Esophagus mucosa (tissue), 1 donor: ENCODE data around the gene PCNX2. TPM values are rescaled to one million over a fixed set of nuclear protein-coding genes. Genes with fewer than 3 reads are reported as not detected.

Source experiments
- ATAC-seq: fragments of 200-7000 bp; cut with Tn5 transposase; one replicate; pipeline ENCODE4 v1.9.1; 2020
- total RNA-seq: library from RNA; stranded (reverse); gene quantifications from one replicate; pipeline ENCODE4 v1.2.4, GENCODE V29; 2023
- donor health status: DM: yes; HTN: yes; CAD: no.

PCNX2 gene
- total RNA-seq, 1 donor from 2014 or later: 11.5 TPM

DNA sequence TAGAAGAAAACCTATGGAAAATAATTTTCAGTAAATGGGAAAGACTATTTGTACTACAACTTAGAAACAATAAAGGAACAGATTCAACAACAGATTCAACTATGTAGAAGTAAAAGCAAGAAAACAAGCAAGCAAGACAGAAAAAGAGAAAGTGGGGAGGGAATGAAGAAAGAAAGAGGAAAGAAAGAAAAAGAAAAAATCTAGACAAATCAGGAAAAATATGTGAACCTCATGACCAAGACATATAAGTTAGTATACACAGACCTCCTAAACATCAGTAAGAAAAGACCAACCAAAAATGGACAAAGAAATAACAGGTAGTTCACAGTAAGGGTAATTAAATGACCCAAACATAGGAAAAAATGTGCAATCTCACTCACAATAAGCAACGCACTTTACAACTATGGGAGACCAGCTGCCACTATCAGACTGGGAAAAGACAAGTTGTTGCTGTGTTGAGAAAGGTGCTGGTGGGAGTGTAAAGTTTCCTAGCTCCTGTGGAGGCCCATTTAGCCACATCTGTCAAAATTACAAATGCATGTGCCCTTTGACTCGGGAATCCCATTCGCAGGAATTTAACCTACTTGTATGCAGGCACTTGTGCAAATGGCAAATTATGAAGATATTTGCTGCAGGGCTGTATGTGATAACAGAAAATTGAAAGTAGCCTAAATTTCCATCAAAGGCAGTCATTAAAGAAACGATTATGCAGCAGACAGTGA is 18.1 kb upstream of the PCNX2 start:
- ATAC-seq: no peak

DNA sequence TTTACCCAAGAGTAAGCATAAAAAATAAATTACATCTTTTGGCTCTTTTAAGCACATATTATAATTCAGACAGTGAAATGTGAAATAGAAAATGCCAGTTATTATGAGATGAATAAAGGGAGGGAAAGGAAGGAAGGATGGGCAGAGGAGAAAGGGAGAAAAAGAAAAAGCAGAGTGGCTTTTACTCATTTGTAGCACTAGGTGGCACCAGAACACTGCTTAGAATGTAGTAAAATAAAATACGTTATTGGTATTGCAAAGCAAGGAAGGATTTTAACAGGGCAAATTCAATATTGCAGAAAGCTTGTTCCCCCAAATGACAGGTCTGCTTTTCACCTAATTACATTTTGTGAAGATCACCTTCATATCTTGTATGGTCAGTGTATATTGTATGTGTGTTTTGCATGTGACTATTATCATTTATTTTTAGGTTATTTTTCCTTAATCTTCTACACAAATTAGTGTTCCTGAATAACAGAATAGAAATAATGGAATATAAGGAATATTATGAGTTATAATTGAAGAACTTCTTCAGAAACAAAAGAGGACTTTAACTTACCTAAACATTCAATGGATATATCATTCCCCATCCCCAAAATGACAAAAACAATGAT is 9.1 kb upstream of the PCNX2 start:
- ATAC-seq: peak; percentile 52

DNA sequence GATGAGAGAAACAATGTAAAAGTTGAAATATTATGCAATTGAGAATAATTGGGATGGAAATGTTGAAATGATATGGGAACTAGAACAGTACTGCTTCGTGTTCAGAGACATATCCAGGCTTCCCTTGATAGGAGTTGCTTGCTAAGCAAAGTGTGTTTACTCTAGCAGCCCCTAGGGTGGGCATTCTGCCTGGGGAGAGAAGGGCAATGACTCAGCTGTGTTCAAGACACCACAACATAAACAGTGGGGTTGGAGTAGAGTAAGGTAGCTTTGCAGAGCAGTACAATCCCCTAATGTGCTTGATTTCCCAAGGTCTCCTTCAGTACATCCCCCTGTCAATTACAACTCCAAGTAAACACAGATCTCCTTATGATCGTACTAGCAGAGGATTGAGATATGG is 4.8 kb upstream of the PCNX2 start:
- ATAC-seq: no peak

GRCh38 chr1:233299450-233299849 is 3.9 kb upstream of the PCNX2 start:
- ATAC-seq: no peak

GRCh38 chr1:233295975-233296322 is 424 bp upstream of the PCNX2 start:
- ATAC-seq: no peak

- ATAC-seq: peak; percentile 62
Measured at GRCh38 chr1:233294913-233295236, 650 bp downstream of the PCNX2 start.

DNA sequence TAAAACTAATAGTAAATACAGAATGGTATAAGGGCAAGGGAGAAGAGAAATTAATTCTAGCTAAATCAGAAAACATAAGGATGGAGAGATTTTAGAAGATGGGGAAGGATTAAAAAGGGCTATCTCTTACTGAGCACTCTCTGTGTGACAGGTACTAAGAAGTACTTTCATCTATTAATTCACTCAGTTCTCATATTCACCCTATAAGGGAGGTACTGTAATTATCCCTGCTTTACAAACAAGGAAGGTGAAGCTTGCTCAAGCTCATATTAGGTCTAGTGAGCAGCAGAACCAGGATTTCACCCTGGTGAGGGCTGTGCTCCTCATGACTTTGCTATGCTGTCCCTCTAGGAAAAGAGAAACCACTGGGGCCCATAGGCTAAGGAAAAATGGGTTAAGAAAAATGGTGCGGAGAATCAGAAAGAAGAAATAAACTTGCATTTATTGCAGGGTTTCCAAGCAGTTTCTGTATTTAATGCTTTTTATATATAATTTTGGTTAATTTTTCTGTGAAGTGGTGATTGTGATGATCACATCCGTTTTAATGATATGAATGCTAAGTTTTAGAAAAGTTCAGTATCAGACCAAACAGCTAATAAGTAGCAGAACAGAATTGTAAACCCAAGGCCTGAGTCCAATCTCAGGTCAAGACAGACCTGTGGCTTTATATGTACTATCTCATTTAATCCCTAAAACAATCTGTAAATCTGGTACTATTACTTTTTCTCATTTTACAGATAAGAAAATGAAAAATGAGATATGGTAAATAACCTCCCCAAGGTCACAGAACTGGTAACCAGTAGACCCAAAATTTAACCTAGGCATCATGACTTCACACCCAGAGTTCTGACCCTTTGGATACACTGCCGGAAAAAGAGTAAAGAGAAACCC is 1.7 kb downstream of the PCNX2 start:
- ATAC-seq: no peak

GRCh38 chr1:233290396-233291034 is 5.0 kb downstream of the PCNX2 start:
- ATAC-seq: no peak

DNA sequence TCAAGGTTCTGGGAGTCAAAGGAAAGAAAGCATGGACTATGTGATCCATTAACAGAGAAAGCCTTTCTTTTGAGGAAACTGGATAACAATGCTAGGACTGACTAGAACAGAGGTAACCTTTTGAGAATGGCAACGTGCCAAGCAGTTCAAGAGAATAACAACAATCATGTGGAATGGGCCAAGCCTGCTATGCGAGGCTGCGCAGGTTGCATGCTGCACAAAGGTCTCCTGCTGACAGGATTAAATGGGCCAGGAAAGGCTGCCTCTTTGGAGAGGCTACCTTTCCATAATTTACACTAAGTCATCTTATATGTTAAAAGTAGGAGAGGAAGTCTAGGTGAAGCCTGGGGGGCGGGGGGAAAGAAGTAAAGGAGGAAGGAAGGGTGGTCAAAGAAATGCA is 5.8 kb downstream of the PCNX2 start:
- no peak for ATAC-seq

DNA sequence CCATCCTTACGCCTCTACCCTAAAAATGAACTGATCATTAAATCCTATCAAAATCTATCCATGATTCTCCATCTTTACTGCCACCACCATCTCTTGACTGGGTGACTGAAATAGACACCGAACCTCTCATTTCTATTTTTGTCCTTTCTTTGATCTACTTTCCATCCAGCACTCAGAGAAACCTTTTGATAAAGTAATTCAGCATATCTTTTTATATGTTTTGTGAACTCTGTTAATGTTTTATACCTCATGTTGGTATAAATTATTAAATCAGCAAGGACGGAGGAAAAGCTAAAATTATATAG is 13.0 kb downstream of the PCNX2 start:
- ATAC-seq: no peak

DNA sequence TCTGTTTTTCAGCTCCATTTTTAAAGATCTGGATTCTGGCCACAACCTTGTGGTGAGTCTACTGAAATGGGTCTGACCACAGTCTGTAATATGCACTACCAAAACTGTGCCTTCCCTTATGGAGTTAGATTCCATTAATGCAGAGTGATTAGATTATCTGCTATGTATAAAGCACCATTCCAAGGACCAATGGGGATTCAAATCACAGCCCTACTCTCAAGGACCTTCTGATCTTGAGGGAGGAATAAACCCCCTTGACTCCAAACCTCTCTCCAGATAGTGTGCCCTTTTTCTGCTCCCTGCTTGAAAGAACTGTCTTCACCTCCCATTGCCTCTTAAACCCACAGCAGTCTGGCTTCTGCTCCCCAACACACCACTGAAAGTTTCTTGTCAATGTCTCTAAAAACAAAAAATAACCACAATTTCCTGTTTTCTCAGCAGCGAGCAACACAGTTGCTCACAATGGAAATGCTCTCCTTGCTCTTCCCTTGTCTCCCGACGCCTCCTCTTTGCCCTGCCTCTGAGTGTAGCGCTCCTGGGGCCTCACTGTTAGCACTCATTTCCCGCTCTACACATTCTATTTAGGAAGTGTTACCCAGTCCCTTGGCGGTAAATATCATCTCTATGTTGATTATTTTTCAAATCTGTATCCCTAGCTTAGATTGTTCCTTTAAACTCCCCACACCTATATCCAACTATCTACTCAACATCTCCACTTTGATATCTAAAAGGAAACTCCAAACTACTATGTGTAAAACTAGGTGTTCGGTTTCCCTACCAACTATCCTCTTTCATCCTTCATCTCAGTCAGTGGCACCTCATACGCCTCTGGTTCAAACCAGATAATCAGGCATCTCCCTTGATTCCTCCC is 13.6 kb downstream of the PCNX2 start:
- ATAC-seq: no peak

DNA sequence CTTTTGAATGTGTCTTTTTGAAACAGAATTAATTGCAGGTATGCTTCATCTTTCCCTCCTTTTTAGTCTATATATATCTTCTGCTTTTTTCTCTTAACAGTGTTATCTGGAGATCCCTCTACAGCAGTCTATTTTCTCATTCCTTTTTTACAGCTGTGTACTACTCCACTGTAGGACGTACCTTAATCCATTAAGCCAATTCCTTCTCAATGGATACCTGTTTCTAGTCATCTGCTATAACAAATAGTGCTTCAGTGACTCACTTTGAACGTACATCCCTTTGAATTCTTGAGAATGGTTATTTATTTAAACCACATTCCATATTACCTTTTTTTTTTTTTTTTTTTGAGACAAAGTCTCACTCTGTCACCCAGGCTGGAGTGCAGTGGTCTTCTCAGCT is 15.6 kb downstream of the PCNX2 start:
- ATAC-seq: no peak

DNA sequence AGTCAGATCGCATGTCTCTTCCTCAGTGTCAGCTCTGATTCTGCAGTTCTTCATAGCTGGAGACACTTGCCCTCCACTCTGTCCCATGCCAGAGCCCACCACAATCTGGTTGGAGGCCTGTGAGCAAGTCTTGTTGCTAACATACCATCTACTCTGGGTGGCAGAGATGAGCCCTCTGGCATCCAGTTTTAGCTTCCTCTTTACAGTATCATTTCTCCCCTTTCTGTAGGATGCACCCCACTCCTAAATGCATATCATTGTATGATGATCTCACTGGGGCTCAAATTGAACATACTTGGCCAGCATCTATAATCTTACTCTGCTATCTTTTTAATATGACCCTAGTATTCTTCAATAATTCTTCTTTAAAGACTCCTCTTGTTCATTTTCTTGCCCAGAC is 16.9 kb downstream of the PCNX2 start:
- ATAC-seq: no peak

- no peak for ATAC-seq
Measured at GRCh38 chr1:233277637-233278606, 17.6 kb downstream of the PCNX2 start.

DNA sequence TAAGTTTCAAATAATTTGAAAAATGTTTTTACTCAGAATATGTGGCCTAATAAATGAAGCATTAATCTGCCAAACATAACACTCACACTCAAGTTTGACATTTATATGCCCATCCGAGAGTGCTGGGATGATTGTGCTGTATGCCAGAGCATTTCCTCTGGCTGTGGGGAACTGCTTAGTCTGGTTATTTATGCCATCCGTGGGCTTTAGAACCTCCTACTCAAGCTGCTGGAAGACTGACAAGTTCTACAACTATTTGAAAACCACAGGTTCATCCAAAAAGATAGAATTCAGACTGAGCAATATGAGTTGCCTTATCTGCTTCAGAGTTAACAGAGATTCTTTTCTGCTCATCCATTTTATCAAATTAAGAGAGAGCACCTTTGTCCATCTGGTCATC is 25.9 kb downstream of the PCNX2 start:
- ATAC-seq: no peak

DNA sequence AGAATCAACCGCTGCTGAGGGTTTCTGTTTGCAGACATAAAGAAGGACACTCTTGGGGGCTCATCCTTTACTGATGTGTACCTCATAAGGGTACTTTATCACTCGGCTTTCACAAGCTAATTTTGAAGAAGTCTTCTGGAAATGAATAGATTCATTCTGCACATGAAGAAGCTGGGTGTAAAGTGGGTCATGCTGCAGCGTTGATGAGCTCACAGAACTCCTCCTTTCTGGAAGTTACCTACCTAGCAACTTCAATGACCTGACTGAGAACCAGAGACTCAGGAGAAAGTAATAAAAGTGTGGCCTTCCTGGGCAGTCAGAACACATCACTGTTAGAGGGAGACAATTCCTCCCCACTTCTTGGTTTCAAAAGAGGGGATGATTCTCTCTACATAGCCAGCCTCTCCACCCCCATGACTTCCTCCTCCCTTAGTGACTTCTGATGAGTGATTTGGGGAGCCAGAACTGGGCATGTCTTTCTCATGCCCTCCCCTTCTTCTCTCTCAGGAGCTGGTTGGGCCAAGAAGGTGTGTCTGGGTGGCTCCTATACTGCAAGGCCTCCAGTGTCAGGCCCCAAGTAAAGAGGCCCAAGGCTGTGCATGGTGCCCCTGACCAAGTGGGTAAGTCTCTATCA is 27.0 kb downstream of the PCNX2 start:
- no peak for ATAC-seq

DNA sequence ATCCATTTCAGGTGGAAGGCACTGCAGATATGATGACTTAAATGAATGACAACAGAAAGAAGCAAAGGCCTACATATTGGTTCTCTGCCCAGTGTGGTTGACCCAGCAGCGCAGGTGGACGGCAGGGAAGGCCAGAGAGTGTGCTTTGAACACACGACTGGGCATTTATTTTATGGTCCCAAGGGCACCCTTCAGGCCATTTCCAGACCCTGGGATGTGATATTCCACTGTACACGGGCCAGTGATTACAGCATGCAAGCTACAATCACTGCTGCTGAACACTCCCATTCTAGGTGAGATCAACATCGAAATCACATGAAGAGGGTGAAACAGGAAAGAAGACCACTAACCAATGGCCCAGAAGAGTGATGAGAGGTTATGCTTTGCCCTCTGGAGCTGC is 33.8 kb downstream of the PCNX2 start:
- no peak for ATAC-seq

DNA sequence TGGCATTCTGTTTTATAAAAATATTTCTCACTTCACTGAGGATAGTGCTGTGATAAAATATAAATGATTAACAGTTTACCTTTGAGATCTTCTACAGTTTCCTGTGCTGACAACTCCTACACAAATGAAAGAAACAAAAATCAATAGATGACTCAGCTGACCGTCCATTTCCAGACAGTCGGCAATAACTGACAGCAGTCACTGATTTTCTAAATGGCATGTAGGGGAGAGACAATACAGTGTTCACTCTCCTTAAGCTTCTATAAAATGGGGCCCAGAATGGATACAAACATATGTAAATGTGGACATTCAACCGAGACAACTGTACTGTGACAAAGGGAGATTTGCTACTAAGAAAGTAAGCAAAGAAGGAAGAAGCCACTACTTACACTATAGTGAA is 34.3 kb downstream of the PCNX2 start:
- ATAC-seq: no peak

GRCh38 chr1:233257786-233258185 is 37.7 kb downstream of the PCNX2 start:
- ATAC-seq: no peak

GRCh38 chr1:233256789-233257188 is 38.7 kb downstream of the PCNX2 start:
- ATAC-seq: no peak

- ATAC-seq: no peak
Measured at GRCh38 chr1:233256191-233256590, 39.3 kb downstream of the PCNX2 start.
